ENCODE measurements around the gene UBE2D3. TPM values are rescaled to one million over a fixed set of nuclear protein-coding genes. Genes with fewer than 3 reads are reported as not detected.

The UBE2D3 gene
- total RNA-seq, result 289 TPM
- long read RNA-seq, full-length matches to known transcripts, result 226 of 409 reads
- long read RNA-seq, partial matches to known transcripts, result 146 of 409 reads
- long read RNA-seq, other reads (novel, unspliced or antisense), result 37 of 409 reads

DNA sequence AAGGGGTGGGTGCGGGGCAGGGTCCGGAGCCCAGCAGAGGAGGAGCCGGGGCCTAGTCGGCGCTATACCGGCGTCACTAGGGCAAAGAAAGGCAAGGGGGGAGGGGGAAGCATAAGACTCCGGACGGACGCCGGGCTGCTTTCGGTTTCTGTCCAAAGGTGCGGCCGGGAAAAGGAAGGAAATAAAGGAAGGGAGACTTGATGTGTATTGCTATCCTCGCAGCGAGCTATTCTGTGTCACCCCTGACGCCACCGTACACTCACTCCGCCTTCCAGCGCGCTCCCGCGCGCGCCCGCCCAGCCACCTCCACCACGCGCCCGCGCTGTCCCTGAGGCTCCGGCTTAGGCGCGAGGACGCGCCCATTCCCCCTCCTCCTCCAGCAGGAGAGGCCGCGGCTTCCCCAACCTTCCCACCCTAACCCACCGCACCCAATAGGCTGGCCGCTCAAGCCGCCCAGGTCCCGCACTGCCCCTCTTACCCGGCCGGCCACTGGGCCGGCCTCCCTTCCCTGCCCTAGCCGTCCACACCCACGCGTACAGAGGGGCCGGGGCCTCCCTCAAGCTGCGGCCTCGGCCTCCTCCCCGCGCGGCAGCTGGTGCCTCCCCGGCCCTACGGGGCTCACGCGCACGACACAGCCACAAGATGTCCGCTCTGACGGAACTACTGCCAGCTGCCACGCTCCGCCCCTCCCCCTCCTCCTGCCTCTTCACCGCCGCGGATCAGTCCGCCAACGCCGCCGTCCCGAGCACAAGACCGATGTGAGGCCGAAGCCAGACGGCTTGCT lies at the start of gene UBE2D3:
TSS of gene UBE2D3 (minus strand) at position 662 of the 784 bp plus-strand sequence. CDS start 1,043 bp downstream, outside the sequence.
- Histone ChIP-seq H3K4me1 (peaks cover 38% of the 10 kb centered on the region), H3K9me3 (no peaks in the 10 kb centered on the region), H3K4me3 (peak within 1 kb of the TSS; percentile 75), H3K27ac (peak within 1 kb of the TSS; percentile 100), H3K27me3 (ENCODE audit: low read depth) (no peaks in the 10 kb centered on the region), H3K36me3 (peaks cover 3% of the 10 kb centered on the region)
- ATAC-seq (peak; percentile 79 to 91), DNase-seq (peak; percentile 96)
- intact Hi-C loops (cut with DNase I), result no loop called here
- TF ChIP-seq CTCF (IDR thresholded peaks at IDR 0.05), result peak; percentile 14

DNA sequence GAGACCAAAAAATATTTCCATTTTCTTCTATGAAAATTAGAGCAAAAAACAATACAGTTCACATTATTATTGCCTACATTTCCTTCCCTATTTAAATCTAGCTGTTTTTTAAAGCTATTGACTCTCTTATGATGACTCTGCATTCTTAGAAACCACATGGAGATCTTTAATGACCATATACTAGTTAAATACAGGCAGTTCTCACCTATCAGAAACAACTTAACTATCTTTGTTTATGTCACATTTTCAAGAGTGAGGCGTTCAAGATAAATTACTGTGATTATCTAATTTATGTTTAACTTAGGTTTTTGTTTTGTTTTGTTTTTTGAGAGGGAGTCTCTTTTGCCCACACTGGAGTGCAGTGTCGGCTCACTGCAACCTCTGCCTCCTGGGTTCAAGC lies 44.4 kb upstream of the UBE2D3 start:
- TF ChIP-seq CTCF (IDR thresholded peaks at IDR 0.05), result no peak
- Histone ChIP-seq H3K9me3 (no peaks in the 10 kb centered on the region), H3K4me1 (peaks cover 31% of the 10 kb centered on the region), H3K4me3 (no peak overlapping the region), H3K27me3 (ENCODE audit: low read depth) (no peaks in the 10 kb centered on the region), H3K36me3 (peaks cover 6% of the 10 kb centered on the region), H3K27ac (no peak overlapping the region)
- ATAC-seq (no peak), DNase-seq (no peak)
- intact Hi-C loops (cut with DNase I), result no loop called here

DNA sequence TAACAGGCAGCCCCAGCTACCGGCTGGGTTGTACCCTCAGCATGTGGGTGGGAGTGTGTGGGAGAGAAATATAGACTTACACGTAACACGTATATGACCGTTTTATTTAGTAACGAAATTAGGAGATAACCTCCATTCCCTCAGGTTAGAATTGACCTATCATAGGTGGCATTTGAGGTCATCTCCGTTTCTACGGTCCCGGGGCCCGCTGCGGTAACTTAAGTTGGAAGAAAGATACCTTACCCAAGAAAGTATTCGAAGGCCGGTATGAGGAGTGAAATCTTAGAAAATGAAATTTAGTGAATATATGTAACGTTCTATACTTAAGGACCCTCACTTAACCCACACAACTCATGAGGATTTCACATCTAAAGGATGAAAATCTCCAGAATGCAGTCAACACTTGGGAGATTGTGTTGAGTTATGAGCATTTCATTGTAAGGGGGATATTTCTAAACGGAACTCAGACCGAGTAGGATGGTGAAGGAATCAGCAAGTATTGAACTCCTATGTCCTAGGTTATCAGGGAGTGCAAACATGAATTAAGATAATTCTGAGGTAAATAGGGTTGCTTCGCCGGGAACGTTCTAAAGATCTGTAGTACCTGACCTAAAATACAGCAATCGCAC lies 42.3 kb upstream of the UBE2D3 start:
- no peak for ATAC-seq
- Histone ChIP-seq H3K9me3 (no peaks in the 10 kb centered on the region), H3K27me3 (ENCODE audit: low read depth) (no peaks in the 10 kb centered on the region), H3K4me3 (peak overlapping the region; percentile 78), H3K36me3 (peaks cover under 1% of the 10 kb centered on the region), H3K4me1 (peaks cover 31% of the 10 kb centered on the region), H3K27ac (peak overlapping the region; percentile 94)
- no peak for TF ChIP-seq CTCF (IDR thresholded peaks at IDR 0.05)
- intact Hi-C loops (cut with DNase I), result no loop called here
- no peak for DNase-seq

- H3K4me1 ChIP-seq, result peaks cover 31% of the 10 kb centered on the region
- H3K27ac ChIP-seq, result peak within 1 kb of the TSS; percentile 94
- no peaks in the 10 kb centered on the region for H3K9me3 ChIP-seq
- H3K4me3 ChIP-seq, result peak within 1 kb of the TSS; percentile 78
- ATAC-seq, result peak; percentile 99
- intact Hi-C loops (cut with DNase I), result no loop called here
- no peaks in the 10 kb centered on the region for H3K36me3 ChIP-seq
- no peaks in the 10 kb centered on the region for H3K27me3 ChIP-seq (ENCODE audit: low read depth)
- DNase-seq, result peak; percentile 95
- no peak for TF ChIP-seq CTCF (IDR thresholded peaks at IDR 0.05)
These were observed 41.6 kb upstream of the UBE2D3 start, which contains the start of gene CISD2 for GRCh38 chr4:102868781-102869568. CISD2 (plus strand) TSS chr4:102868992; CDS start chr4:102869085, 93 bp downstream.

GRCh38 chr4:102868153-102868780 lies 40.9 kb upstream of the UBE2D3 start:
- Histone ChIP-seq H3K27ac (peak overlapping the region; percentile 94), H3K36me3 (no peaks in the 10 kb centered on the region), H3K4me1 (peaks cover 31% of the 10 kb centered on the region), H3K9me3 (no peaks in the 10 kb centered on the region), H3K4me3 (peak overlapping the region; percentile 78), H3K27me3 (ENCODE audit: low read depth) (no peaks in the 10 kb centered on the region)
- no peak for TF ChIP-seq CTCF (IDR thresholded peaks at IDR 0.05)
- ATAC-seq (peak; percentile 70 to 73), DNase-seq (peak; percentile 47)
- intact Hi-C loops (cut with DNase I), result no loop called here
